Stimulated activated CD4-positive, alpha-beta T cell treated with anti-CD3 and anti-CD28 coated beads, TNF-alpha, amount 100 ng/mL, for 1 hour (primary cell): ENCODE data around the gene SEM1.
A peak's percentile ranks its signal among the peaks of the same experiment; 100 is the strongest.
"Not testable (repeated sequence)": the region's sequence is repeated elsewhere in the genome, so short reads cannot be mapped to it uniquely, and the experiment has no call there.

Experiments used
- DNase-seq, 3 donors: peaks; one replicate each; pipeline ENCODE4 v3.0.0-alpha.2; 2020; ENCODE audit warnings: low read depth in 3 of 3, low spot score in 1 of 3

SEM1 gene

DNA sequence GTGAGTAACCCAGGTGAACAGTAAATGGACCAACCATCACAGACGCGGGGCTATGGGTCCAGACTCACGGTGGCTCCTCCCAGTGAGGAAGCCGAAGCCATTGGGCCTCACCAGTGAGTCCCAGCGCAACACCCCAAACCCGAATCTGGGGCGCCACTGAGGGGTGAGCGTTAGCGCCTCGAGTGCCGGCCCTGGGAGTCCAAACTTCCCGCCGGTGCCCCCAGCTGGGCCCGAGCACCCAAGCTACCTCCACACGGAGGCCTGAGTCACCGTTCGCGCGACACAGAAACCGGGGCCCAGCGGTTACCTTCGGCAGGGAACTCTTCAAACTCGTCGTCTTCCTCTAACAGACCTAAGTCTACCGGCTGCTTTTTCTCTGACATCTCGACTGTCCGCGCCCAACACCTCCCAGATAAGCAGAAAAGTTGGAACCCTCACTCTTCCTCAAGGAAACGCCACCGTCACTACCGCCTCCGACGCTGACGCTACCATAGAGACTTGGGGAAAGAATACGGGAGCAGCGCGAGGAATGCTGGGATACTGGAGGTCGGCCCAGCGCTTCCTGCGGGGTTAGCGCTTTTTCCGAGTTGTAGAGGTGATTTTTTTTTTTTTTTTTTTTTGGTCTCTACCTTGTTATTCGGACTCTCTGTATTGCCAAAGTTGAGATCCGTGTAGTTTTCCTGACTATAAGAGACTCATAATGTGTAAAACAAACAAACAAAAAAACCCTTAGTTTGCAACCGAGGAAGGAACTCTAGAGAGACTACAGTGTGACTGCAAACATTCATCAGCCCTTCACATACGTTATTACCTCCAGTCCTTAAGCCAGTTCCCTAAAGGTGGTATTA, at the start of gene SEM1:
Gene SEM1, minus strand, starts transcription at position 466 of the 848 bp plus-strand sequence. Its CDS starts 83 bp downstream, at position 383.
- DNase-seq, result peak; percentile 17 to 48 (median 22)

DNA sequence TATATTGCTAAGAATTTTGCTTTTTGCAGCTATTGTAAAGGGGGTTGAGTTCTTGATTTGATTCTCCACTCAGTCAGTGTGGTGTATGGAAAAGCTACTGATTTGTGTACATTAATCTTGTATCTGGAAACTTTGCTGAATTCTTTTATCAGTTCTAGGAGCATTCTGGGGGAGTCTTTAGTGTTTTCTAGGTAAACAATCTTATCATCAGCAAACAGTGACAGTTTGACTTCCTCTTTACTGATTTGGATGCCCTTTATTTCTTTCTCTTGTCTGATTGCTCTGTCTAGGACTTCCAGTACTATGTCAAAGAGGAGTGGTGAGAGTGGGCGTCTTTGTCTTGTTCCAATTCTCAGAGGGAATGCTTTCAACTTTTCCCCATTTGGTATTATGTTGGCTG, 48.2 kb upstream of the SEM1 start:
- not testable (repeated sequence) for DNase-seq

DNA sequence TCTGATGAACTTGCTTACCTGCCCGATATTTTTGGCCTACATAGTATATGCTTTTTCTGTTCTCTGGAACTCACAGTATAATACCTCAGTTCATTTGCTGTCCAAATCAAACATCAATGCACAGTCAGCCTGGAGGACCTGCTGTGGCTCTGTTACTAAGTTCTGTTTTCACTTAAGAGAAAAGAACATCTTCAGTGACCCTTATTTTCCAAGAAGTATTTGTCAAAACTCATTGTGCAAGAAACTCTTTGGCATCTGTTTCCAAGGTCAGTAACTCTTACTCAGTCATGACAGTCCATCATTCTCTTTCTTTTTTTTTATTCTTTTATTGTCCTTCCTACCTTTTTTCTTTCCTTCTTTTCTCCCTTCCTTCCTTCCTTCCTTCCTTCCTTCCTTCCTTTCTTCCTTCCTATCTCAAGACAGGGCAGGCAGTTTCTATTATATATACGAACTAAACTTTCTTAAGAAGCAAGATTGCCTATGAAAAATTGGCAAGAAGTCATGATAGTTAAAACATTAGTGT, 37.8 kb upstream of the SEM1 start:
- no peak for DNase-seq

DNA sequence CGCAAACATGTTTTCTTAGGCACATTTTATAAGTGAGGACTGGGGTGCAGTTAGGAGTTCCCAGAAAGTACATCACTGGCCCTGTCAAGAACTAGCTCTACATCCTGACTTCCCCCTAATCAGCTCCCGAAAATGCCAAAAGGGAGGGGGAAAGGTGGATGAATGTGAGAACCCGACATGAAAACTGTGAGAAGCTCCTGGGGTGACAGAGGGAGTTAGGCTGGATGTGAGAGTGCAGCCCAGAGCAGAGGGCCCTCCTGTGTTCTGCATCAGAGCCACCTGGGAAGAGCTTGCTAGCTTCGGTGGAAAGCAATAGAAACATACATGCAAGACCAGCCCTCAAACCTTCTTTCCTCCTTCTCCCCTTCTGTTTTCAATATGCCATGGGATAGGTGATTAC, 30.5 kb upstream of the SEM1 start:
- DNase-seq, result no peak

DNA sequence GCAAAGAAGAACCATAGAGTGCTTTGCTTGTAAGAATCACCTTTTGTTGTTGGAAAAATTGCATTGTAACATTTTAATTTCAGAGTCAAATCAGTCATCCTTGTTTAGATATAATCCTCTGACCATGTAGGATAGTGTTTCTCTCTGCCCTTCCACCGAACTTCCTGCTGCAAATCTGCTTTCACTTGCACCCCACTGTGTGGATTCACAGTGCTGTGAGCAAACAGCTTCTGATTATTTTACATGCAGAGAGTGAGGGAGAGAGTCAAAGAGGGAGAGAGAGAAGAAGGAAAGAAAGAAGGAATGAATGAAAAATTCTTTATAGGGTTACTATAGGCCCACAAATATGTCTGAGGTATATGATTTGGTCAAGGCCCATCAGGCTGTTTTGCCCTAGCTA, 30.0 kb upstream of the SEM1 start:
- DNase-seq, result no peak

DNA sequence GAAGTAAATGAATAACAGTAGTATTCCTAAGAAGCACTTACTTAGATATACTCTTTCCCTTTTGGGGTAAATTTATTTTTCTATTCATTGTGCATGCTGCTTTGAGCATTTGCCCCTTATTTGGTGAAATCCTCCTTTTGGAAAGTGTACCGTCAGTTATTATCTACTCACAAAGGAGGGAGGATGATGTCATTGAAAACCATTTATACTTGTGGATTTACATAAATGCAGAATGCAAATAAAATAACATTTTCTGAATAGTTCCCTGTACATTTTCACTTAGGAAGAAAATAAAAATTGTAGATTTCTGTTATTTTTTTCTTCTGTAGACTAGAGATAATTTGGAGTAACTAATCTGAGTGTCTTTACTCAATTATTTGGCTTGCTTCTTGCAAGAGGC, 29.5 kb upstream of the SEM1 start:
- DNase-seq, result no peak

DNA sequence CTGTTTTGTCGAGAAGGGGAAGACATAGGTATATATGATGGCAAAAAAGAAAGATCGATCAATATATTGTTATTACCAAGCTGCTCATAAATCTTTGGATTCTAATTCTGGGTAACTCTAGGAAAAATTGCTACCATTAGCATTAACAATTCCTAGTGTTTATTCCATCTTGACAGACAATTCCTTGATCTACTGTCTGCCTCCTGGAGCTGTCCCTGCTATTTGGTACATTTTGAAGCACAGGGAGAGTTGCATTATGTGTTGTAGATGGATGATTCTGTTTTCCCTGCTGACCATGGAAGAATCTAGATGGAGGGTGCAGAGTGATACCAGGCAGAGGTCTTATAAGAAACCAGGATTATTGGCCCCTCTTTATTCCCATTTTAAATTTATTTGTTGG, 29.1 kb upstream of the SEM1 start:
- no peak for DNase-seq

DNA sequence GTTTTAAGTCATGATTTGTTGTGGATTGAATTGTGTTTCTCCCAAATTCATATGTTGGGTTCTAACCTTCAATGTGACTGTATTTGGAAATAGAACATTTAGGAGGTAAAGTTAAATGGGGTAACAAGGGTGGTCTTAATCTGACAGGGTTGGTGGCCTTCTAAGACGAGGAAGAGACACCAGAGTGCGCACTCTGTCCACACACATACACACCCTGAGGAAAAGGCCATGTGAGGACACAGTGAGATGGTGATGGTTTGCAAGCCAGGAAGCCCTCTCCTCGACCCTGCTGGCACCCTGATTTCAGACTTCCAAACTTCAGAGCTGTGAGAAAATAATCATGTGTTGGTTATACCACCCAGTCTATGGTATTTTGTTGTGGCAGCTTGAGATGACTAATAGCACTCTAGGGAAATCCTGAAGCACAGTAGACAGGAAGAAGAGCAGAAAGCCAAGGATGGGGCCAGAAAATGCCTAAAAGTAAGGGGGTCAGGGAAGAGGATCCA, 28.0 kb upstream of the SEM1 start:
- no peak for DNase-seq

DNA sequence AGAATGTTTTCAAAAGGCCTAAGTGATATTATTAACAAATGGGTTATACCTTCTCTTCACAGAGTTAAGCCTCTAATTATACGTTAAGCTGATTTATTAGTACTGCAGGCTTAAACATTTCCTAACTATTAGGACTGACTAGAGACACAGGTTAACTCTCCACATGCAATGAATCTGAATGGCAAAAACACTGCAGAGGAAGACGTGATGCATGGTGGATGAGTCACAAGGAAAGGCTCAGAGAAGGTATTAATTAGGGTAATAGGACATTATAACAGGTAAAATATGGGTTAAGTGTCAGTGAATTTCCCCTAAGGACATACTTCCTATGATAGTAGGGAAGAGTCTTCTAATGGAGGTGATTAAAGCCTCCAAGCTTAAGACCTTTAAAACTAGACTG, 24.7 kb upstream of the SEM1 start:
- no peak for DNase-seq

DNA sequence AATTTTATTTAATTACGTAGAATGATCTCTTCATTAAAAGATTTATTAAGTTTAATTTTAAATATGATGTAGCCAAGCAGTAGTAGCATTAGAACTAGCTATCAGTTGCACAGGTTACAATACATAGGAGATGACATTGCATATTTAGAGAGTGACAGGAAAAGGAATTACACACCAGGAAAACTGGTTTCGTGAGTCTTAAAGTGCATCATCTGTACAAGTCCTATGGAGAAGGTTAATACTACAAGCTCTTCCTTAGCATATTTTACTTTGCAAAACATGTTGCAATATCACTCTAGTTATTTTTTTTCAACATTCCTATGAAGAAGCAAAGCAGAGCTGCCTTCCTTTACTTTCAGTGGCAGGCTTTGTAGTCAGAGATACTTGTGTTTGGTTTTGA, 20.2 kb upstream of the SEM1 start:
- DNase-seq, result no peak

DNA sequence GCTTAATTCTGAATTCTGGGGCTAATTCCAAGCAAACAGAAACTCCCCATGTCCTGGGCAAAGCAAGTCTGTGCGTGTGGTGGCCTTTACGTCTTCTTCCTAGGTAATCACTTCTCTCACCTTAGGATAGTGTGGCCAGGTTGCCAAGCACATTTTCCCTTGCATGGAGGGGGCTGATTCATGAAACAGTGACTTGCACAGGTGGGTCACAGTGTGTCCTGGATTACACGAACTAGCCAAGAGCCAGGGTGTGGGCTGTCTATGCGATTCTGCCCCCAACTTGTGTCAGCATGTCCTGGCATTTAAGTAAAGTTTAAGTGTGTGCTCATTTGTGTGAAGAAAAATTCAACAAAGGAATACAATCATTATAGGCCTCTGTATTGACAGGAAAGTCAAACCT, 18.5 kb upstream of the SEM1 start:
- no peak for DNase-seq

DNA sequence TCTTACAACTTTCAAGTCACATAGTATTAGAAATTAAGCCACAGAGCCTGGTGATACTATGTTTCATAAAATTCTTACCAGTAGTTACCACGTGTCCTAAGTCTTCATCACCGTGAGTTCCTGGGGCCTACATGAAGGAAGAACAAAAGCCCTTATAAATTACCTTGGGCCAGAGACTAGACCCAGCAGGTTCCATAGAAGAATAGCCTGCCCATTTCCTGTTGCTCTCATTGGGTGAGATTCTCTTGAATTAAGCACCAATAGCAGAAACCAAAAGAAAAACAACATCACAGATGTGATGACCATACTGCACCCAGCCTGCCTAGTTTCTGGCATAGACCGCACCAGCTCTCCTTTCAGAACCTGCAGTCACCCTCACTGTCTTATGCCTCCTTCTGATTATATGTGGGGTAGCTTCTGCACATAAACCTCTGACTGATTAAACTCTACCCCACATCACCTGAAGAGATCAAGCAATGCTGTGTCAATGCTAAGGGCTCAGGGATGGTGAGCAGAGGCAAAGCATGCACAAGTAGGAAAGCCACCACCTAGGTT, 18.0 kb upstream of the SEM1 start:
- DNase-seq, result no peak

DNA sequence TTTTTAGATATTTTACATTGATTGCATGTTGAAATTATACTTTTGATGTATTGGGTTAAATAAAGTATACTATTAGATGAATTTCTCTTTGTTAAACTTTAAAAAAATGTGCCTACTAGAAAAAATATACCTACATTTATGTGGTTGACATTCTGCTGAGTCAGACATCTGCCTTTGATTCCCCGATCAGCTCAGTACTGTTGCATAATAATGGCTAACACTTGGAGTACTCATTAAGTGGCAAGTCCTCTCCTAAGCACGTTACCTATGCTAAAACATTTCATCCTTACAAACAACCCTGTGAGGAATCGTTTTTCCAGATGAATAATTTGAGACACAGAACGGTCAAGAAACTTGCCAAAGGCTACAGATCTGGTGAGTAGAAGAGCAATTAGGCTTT, 14.0 kb upstream of the SEM1 start:
- DNase-seq, result no peak

DNA sequence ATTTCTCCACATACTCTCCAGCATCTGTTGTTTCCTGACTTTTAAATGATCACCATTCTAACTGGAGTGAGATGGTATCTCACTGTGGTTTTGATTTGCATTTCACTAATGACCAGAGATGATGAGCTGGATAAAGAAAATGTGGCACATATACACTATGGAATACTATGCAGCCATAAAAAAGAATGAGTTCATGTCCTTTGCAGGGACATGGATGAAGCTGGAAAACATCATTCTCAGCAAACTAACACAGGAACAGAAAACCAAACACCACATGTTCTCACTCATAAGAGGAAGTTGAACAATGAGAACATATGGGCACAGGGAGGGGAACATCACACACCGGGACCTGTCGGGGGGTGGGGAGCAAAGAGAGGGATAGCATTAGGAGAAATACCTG, 13.3 kb upstream of the SEM1 start:
- DNase-seq, result not testable (repeated sequence)

DNA sequence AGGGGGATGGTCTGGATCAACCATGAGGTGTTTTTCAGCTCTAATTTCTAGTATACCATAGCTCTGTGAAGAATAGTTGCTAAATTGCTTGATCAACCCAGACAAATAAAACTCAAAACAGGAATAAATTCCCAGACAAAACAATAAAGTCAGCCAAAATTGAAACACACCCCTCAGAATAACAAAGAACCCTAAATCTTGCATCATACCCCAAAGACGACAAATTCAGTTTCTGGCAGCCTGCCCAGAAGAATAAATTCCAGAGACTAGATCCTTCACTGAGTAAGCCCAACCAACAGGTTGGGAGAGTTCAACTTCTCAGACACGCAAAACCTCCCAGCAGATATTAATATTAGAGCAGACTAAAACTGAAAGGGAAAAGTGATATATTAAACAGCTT, 11.2 kb upstream of the SEM1 start:
- no peak for DNase-seq

DNA sequence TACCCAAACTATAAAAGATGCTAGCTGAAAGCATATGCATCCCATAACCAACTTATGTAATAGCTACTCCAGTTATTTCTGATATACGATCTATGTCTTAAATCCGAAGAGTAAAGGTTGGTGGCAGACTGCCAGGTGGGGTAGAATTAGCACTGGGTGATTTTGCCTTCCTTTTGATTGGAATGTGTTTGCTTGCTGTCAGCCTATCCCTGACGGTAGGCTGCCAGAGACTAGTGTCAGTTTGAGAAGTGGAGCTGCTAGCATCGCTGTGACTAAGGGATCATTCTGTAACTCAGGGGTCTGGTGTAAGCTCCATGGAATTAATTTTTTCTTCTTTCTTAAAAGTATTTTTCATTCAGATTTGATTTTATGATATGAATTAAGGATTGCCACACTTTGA, 9.5 kb upstream of the SEM1 start:
- no peak for DNase-seq

DNA sequence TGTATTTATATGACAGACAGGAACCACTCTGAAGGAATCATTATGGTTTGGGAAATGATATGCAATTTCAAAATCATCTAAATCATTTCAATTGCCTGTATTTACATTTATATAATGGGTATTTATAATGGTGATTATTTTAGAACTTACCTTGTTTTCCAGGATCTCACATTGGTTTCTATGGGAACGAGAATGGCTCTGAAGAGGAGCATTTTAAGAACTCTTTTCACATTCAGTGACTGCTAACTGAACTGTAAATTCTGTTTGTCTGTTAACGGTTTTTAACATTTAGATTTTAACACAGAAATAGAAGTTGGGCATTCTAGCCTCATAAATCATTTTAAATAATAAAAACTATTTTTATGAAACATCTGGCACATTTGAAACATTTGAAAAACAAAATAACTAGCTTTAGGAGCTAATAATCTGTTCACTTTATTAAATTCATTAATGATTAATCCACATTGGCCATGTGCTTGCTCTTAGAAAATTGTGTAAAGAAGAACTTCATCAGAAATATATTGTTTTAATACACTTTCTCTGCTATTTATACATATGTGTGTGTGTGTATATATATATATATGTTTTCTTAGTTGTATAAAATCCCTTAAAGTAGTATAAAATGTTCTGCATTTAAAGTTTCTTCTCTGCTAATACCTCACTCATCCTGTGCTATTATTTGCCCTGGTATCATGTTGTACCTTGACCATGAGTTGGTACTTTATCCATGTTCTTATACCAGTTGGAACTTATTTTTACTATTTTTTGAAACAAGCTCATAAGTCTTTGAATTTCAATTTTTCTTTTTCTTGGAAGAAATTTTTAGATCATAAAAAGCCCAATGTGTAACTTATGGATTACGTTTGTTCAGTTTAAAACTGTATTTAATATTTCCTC, 8.7 kb upstream of the SEM1 start:
- DNase-seq, result no peak

DNA sequence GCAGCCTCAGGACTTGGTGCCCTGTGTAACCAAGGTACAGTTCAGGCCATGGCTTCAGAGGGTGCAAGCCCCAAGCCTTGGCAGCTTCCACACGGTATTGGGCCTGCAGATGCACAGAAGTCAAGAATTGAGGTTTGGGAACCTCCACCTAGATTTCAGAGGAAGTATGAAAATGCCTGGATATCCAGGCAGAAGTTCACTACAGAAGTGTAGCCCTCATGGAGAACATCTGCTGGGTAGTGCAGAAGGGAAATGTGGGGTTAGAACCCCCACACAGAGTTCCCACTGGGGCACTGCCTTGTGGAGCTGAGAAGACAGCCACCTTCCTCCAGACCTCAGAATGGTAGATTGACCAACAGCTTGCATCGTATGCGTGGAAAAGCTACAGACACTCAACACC, 3.4 kb upstream of the SEM1 start:
- no peak for DNase-seq

DNA sequence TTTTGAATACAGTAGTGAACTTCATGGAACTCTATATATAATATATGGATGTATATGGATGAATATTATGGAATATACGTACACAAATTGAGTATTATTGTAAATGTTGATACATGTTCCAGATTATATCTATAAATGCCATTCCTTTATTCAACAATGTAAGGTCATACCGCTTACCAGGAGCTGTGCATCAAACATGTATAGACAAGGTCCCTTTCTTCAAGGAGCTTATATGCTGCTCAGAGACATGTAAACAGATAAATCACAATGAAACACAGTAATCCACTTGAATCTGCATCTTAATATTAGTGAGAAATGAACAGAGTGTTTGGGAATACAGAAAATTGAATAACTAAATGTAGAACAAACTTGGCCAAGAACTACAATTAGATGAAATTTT, 898 bp upstream of the SEM1 start:
- no peak for DNase-seq

DNA sequence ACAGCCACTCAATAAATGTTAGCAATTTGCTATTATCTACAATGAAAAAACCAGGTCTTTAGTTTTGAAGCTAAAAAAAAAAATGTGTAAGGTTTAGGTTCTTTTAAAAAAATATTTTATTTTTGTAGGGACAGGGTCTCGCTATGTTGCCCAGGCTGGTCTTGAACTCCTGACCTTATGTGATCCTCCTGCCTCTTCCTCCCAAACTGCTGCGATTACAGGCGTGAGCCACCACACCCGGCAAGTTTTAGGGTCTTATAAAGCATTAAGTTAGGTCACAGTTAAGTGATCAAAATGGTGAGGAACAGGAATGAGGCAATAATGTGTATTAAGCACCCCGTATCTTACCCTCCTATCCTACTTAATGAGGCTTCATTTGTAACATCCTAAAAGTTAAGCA, 774 bp downstream of the SEM1 start:
- DNase-seq, result no peak

DNA sequence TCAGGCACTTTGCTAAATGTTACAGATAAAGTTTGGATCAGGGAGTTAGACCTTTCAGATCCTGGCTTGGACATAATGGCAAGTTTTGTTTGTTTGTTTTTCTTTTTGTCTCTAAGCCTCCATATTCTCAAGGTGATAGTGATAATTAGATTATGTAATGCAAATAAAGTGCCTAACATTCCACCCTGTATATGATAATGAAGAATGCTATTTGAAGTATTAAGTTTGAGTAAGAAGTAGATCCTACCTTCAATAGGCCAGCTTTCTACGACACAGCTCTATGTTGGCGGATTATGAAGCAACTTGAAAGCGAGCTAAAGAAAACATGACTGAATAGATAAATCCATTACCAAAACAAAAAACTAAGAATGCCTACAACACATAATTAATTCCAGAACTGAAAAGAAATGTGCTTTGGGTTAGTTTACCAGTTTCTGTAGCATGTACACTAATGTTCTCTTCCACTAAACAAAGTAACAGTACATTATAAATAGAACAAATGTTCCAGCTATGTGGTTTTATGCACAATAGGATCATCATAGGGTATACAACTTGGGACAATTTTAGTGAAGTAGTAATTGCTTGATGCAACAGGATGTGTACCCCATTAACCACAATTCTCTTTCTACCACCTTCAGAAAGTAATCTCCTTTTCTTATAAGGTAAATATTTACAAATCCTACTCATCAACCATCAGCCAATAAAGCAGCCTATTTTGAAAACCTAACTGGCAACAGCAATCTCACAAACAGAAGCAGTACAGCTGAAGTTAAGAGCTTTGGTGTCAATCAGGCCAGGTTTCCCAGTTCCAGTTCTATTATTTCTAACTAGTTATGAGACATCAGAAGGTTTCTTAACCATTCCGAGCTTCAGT, 1.5 kb downstream of the SEM1 start:
- DNase-seq, result no peak
